ENCODE results near the gene RXRG. TPM values are rescaled to one million over a fixed set of nuclear protein-coding genes. Genes with fewer than 3 reads are reported as not detected.
A peak's percentile ranks its signal among the peaks of the same experiment; 100 is the strongest.

Gene RXRG
- total and polyA plus RNA-seq, 2 experiments from 2014 or later, result 285 to 296 TPM

- DNase-seq (ENCODE audit: low read depth in 1 of 2, low spot score in 1 of 2), result no peak
- TF ChIP-seq CTCF (IDR thresholded peaks at IDR 0.05; ENCODE audit: low read depth, low read length), result no peak
- no peak overlapping the region for H3K4me3 ChIP-seq
- H3K9me3 ChIP-seq (ENCODE audit: low read depth), result no peaks in the 10 kb centered on the region
- peaks cover 70% of the 10 kb centered on the region for H3K27me3 ChIP-seq
- H3K27ac ChIP-seq, result no peak overlapping the region
- no peaks in the 10 kb centered on the region for H3K4me1 ChIP-seq (ENCODE audit: low read depth)
- no peaks in the 10 kb centered on the region for H3K36me3 ChIP-seq
Measured at GRCh38 chr1:165387505-165387904, 57.4 kb downstream of the RXRG start.

- Histone ChIP-seq H3K27ac (no peak overlapping the region), H3K27me3 (peaks cover 58% of the 10 kb centered on the region), H3K36me3 (no peaks in the 10 kb centered on the region), H3K4me3 (no peak overlapping the region), H3K4me1 (ENCODE audit: low read depth) (no peaks in the 10 kb centered on the region), H3K9me3 (ENCODE audit: low read depth) (no peaks in the 10 kb centered on the region)
- TF ChIP-seq CTCF (IDR thresholded peaks at IDR 0.05; ENCODE audit: low read depth, low read length), result no peak
- DNase-seq (ENCODE audit: low read depth in 1 of 2, low spot score in 1 of 2), result no peak
Measured at GRCh38 chr1:165383599-165384405, 61.1 kb downstream of the RXRG start.

GRCh38 chr1:165383067-165383466 is 61.9 kb downstream of the RXRG start:
- TF ChIP-seq CTCF (IDR thresholded peaks at IDR 0.05; ENCODE audit: low read depth, low read length), result no peak
- peak in 1 of 2 donors; percentile 33 for DNase-seq (ENCODE audit: low read depth in 1 of 2, low spot score in 1 of 2)
- Histone ChIP-seq H3K4me3 (no peak overlapping the region), H3K4me1 (ENCODE audit: low read depth) (no peaks in the 10 kb centered on the region), H3K36me3 (no peaks in the 10 kb centered on the region), H3K9me3 (ENCODE audit: low read depth) (no peaks in the 10 kb centered on the region), H3K27ac (no peak overlapping the region), H3K27me3 (peaks cover 50% of the 10 kb centered on the region)

GRCh38 chr1:165381745-165382505 is 63.0 kb downstream of the RXRG start:
- Histone ChIP-seq H3K27ac (no peak overlapping the region), H3K36me3 (no peaks in the 10 kb centered on the region), H3K4me3 (no peak overlapping the region), H3K4me1 (ENCODE audit: low read depth) (no peaks in the 10 kb centered on the region), H3K27me3 (peaks cover 49% of the 10 kb centered on the region), H3K9me3 (ENCODE audit: low read depth) (no peaks in the 10 kb centered on the region)
- no peak for TF ChIP-seq CTCF (IDR thresholded peaks at IDR 0.05; ENCODE audit: low read depth, low read length)
- DNase-seq (ENCODE audit: low read depth in 1 of 2, low spot score in 1 of 2), result no peak

GRCh38 chr1:165376811-165377311 is 68.1 kb downstream of the RXRG start:
- no peaks in the 10 kb centered on the region for H3K9me3 ChIP-seq (ENCODE audit: low read depth)
- no peak overlapping the region for H3K4me3 ChIP-seq
- peaks cover 68% of the 10 kb centered on the region for H3K27me3 ChIP-seq
- no peak overlapping the region for H3K27ac ChIP-seq
- H3K36me3 ChIP-seq, result no peaks in the 10 kb centered on the region
- no peak for DNase-seq (ENCODE audit: low read depth in 1 of 2, low spot score in 1 of 2)
- no peak for TF ChIP-seq CTCF (IDR thresholded peaks at IDR 0.05; ENCODE audit: low read depth, low read length)
- H3K4me1 ChIP-seq (ENCODE audit: low read depth), result peaks cover 5% of the 10 kb centered on the region

Data from cardiac muscle cell (in vitro differentiated cells and primary cell).